K562 treated with DMSO at 1 percent for 48 hours (cell line): ENCODE data around the gene SPG7. TPM values are rescaled to one million over a fixed set of nuclear protein-coding genes. Genes with fewer than 3 reads are reported as not detected.

Experiments used
- total RNA-seq: library from RNA; unstranded; fragments of 300-600 nt; gene quantifications from 2 replicates; pipeline ENCODE4 v1.2.3, GENCODE V29; 2022; ENCODE audit warnings: low replicate concordance; ENCODE audit errors: extremely low read depth

The SPG7 gene
- not detected in 2 replicates for total RNA-seq

GRCh38 chr16:89507834-89508590 lies at the start of gene SPG7:
SPG7 (plus strand) TSS chr16:89508403; CDS start chr16:89508418, 15 bp downstream.

GRCh38 chr16:89490439-89491237 lies 17.6 kb upstream of the SPG7 start, which contains the start of gene ANKRD11:
ANKRD11 (minus strand) TSS chr16:89490561; CDS start chr16:89317019, 173,542 bp downstream.

GRCh38 chr16:89560378-89561141 lies 52.4 kb downstream of the SPG7 start, which contains the start of gene RPL13:
RPL13 (plus strand) TSS chr16:89560682; CDS start chr16:89560960, 278 bp downstream.

GRCh38 chr16:89575247-89576152 lies 67.3 kb downstream of the SPG7 start, which contains the start of gene CPNE7:
CPNE7 (plus strand) TSS chr16:89575758; CDS start chr16:89575898, 140 bp downstream.

Other genes starting within 250 kb of the SPG7 start
- 118 TPM in 1 of 2 replicates, not detected in the other for gene ANKRD11, start 17.8 kb upstream of the SPG7 start, total RNA-seq
- gene RPL13, start 52.3 kb downstream of the SPG7 start, total RNA-seq: 7,815 and 8,859 TPM in 2 replicates
- gene CPNE7, start 67.4 kb downstream of the SPG7 start, total RNA-seq: not detected in 2 replicates
- not detected in 2 replicates for gene DPEP1, start 105.2 kb downstream of the SPG7 start, total RNA-seq
- gene CHMP1A, start 149.3 kb downstream of the SPG7 start, total RNA-seq: not detected in 2 replicates
- gene SPATA33, start 149.4 kb downstream of the SPG7 start, total RNA-seq: not detected in 2 replicates
- not detected in 2 replicates for gene CDK10, start 178.3 kb downstream of the SPG7 start, total RNA-seq
- not detected in 2 replicates for gene SPATA2L, start 193.3 kb downstream of the SPG7 start, total RNA-seq
- not detected in 2 replicates for gene VPS9D1, start 212.5 kb downstream of the SPG7 start, total RNA-seq
- not detected in 2 replicates for gene ZNF276, start 213.1 kb downstream of the SPG7 start, total RNA-seq